ENCODE results near the gene OPCML.

GRCh38 chr11:132937016-132937415 lies 595.3 kb downstream of the OPCML start:
- TF ChIP-seq CTCF (IDR thresholded peaks at IDR 0.05) (no peak), POLR2AphosphoS5 (IDR thresholded peaks at IDR 0.05) (no peak), POLR2A (IDR thresholded peaks at IDR 0.05) (no peak)

Data from prostate gland (tissue), 2 donors.